ENCODE data around the gene PTGS1. TPM values are rescaled to one million over a fixed set of nuclear protein-coding genes. Genes with fewer than 3 reads are reported as not detected.

Gene PTGS1
- polyA plus RNA-seq, 1 of the 3 experiments (the other 2 are of a cell fraction): 5.4 TPM

DNA sequence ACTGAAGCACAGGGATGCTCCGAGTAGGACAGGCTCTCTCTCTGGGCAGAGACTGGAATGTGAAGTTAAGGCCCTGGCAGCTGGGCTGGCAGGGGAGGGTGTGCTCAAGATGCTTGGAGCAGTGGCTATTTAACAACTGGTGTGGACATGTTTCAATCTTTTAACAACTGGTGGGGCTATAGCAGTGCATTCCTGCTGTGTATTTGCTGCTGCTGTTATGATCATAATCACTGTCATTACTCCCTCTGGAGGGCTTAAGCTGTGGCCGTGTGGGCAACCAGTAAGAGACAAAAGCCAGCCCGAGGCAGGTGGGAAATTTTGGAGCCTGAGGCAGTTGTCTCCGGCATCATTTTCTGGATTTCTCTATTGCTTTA is 33.3 kb upstream of the PTGS1 start:
- no peak overlapping the region for H3K9ac ChIP-seq
- no peaks in the 10 kb centered on the region for H4K20me1 ChIP-seq (ENCODE audit: insufficient read depth)
- H3K27ac ChIP-seq (ENCODE audit: low read depth in 2 of 2, low read length in 1 of 2): no peak overlapping the region
- no peaks in the 10 kb centered on the region for H3K27me3 ChIP-seq (ENCODE audit: insufficient read depth)
- TF ChIP-seq MXI1 (IDR thresholded peaks at IDR 0.05; ENCODE audit: low read depth, low read length) (no peak), SMC3 (IDR thresholded peaks at IDR 0.05; ENCODE audit: low read depth, low read length) (no peak), RAD21 (IDR thresholded peaks at IDR 0.05; ENCODE audit: low read length) (no peak), CHD2 (IDR thresholded peaks at IDR 0.05; ENCODE audit: low read length, partially characterized antibody) (no peak), EP300 (IDR thresholded peaks at IDR 0.05; ENCODE audit: borderline replicate concordance in 1 of 2, low read depth in 1 of 2, low read length in 1 of 2) (no peak), ELF1 (IDR thresholded peaks at IDR 0.05) (no peak), FOXJ3 (CRISPR knock-in tag; IDR thresholded peaks at IDR 0.05) (no peak), NFIC (IDR thresholded peaks at IDR 0.05; ENCODE audit: borderline replicate concordance) (no peak)
- TF ChIP-seq, protein P1, sequence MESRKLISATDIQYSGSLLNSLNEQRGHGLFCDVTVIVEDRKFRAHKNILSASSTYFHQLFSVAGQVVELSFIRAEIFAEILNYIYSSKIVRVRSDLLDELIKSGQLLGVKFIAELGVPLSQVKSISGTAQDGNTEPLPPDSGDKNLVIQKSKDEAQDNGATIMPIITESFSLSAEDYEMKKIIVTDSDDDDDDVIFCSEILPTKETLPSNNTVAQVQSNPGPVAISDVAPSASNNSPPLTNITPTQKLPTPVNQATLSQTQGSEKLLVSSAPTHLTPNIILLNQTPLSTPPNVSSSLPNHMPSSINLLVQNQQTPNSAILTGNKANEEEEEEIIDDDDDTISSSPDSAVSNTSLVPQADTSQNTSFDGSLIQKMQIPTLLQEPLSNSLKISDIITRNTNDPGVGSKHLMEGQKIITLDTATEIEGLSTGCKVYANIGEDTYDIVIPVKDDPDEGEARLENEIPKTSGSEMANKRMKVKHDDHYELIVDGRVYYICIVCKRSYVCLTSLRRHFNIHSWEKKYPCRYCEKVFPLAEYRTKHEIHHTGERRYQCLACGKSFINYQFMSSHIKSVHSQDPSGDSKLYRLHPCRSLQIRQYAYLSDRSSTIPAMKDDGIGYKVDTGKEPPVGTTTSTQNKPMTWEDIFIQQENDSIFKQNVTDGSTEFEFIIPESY (IDR thresholded peaks at IDR 0.05; ENCODE audit: borderline replicate concordance, low read depth): no peak
- TF ChIP-seq, protein P2, sequence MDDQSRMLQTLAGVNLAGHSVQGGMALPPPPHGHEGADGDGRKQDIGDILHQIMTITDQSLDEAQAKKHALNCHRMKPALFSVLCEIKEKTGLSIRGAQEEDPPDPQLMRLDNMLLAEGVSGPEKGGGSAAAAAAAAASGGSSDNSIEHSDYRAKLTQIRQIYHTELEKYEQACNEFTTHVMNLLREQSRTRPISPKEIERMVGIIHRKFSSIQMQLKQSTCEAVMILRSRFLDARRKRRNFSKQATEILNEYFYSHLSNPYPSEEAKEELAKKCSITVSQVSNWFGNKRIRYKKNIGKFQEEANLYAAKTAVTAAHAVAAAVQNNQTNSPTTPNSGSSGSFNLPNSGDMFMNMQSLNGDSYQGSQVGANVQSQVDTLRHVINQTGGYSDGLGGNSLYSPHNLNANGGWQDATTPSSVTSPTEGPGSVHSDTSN (IDR thresholded peaks at IDR 0.05): no peak
- TF ChIP-seq, protein P3, sequence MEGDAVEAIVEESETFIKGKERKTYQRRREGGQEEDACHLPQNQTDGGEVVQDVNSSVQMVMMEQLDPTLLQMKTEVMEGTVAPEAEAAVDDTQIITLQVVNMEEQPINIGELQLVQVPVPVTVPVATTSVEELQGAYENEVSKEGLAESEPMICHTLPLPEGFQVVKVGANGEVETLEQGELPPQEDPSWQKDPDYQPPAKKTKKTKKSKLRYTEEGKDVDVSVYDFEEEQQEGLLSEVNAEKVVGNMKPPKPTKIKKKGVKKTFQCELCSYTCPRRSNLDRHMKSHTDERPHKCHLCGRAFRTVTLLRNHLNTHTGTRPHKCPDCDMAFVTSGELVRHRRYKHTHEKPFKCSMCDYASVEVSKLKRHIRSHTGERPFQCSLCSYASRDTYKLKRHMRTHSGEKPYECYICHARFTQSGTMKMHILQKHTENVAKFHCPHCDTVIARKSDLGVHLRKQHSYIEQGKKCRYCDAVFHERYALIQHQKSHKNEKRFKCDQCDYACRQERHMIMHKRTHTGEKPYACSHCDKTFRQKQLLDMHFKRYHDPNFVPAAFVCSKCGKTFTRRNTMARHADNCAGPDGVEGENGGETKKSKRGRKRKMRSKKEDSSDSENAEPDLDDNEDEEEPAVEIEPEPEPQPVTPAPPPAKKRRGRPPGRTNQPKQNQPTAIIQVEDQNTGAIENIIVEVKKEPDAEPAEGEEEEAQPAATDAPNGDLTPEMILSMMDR (IDR thresholded peaks at IDR 0.05): no peak
- TF ChIP-seq, protein P4, sequence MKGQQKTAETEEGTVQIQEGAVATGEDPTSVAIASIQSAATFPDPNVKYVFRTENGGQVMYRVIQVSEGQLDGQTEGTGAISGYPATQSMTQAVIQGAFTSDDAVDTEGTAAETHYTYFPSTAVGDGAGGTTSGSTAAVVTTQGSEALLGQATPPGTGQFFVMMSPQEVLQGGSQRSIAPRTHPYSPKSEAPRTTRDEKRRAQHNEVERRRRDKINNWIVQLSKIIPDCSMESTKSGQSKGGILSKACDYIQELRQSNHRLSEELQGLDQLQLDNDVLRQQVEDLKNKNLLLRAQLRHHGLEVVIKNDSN (IDR thresholded peaks at IDR 0.05; ENCODE audit: borderline replicate concordance, low read depth): no peak
- no peaks in the 10 kb centered on the region for H3K79me2 ChIP-seq (ENCODE audit: insufficient read depth)
- H3F3A ChIP-seq (replicated peaks; ENCODE audit: insufficient read depth): no peaks in the 10 kb centered on the region
- CTCF ChIA-PET: interaction anchor here (1.7 to 21.3 kb wide), 5 partner anchors 9 to 239 kb away, joined by 4 to 528 read pairs (median 20); no protein-coding TSS in a partner anchor
- no peak overlapping the region for H2AFZ ChIP-seq (ENCODE audit: low read depth)
- no peak for DNase-seq
- no peaks in the 10 kb centered on the region for H3K9me2 ChIP-seq
- peaks cover 0 to 15% of the 10 kb centered on the region in 2 experiments; a peak in 1 of 4 replicates for H3K4me1 ChIP-seq (ENCODE audit: control insufficient read depth in 1 of 2, insufficient read depth in 2 of 2, low read depth in 1 of 2, low read length in 1 of 2)
- H3K36me3 ChIP-seq (replicated peaks in 1 of 2; ENCODE audit: control insufficient read depth in 1 of 2, insufficient read depth in 2 of 2, low read length in 1 of 2): no peaks in the 10 kb centered on the region
- no peak overlapping the region for H3K4me2 ChIP-seq
- POLR2A ChIA-PET: no interaction called here
- no peaks in the 10 kb centered on the region for H3K9me3 ChIP-seq
- H3K4me3 ChIP-seq (ENCODE audit: low read depth in 2 of 2, low read length in 1 of 2): no peak overlapping the region
- 68% methylated on average over 4 of the region's 4 CpGs for WGBS (ENCODE audit: low lambda C conversion rate)
